ENCODE results near the gene HACD2.

The HACD2 gene

GRCh38 chr3:123608263-123608937 is 23.5 kb upstream of the HACD2 start:
- Histone ChIP-seq H3K4me3 (ENCODE audit: low read depth, low read length) (no peak overlapping the region), H3K27ac (ENCODE audit: extremely low read depth, low read depth, low read length) (no peak overlapping the region), H3K9me3 (ENCODE audit: control insufficient read depth, insufficient read depth, low read depth, low read length) (no peaks in the 10 kb centered on the region), H3K4me1 (ENCODE audit: control insufficient read depth, insufficient read depth, low read length) (no peaks in the 10 kb centered on the region), H3K36me3 (ENCODE audit: control insufficient read depth in 2 of 2, insufficient read depth in 1 of 2, low read length in 2 of 2) (peaks cover 0 to 18% of the 10 kb centered on the region in 2 experiments; a peak in 1 of 3 replicates)
- ChIA-PET POLR2A (no interaction called here), CTCF (interaction anchor here (1.4 kb wide), 1 partner anchor 34 kb away, joined by 3 read pairs; no protein-coding TSS in a partner anchor)
- peak; percentile 51 for TF ChIP-seq ZBTB17 (tag by site-specific recombination; IDR thresholded peaks at IDR 0.05)
- no peak for TF ChIP-seq ZNF146 (tag by site-specific recombination; IDR thresholded peaks at IDR 0.05)
- TF ChIP-seq PRDM2 (tag by site-specific recombination; IDR thresholded peaks at IDR 0.05; ENCODE audit: borderline replicate concordance): no peak
- no peak for TF ChIP-seq IKZF3 (tag by site-specific recombination; IDR thresholded peaks at IDR 0.05)

GRCh38 chr3:123606527-123606926 is 21.7 kb upstream of the HACD2 start:
- TF ChIP-seq ZNF10 (tag by site-specific recombination; IDR thresholded peaks at IDR 0.05): no peak
- TF ChIP-seq BCL11B (tag by site-specific recombination; IDR thresholded peaks at IDR 0.05; ENCODE audit: low read depth): no peak
- no peak for TF ChIP-seq ZNF529 (tag by site-specific recombination; IDR thresholded peaks at IDR 0.05; ENCODE audit: insufficient replicate concordance)
- TF ChIP-seq ZNF132 (tag by site-specific recombination; IDR thresholded peaks at IDR 0.05; ENCODE audit: borderline replicate concordance): no peak
- Histone ChIP-seq H3K27ac (ENCODE audit: extremely low read depth, low read depth, low read length) (no peak overlapping the region), H3K4me3 (ENCODE audit: low read depth, low read length) (no peak overlapping the region), H3K4me1 (ENCODE audit: control insufficient read depth, insufficient read depth, low read length) (no peaks in the 10 kb centered on the region), H3K9me3 (ENCODE audit: control insufficient read depth, insufficient read depth, low read depth, low read length) (no peaks in the 10 kb centered on the region), H3K36me3 (ENCODE audit: control insufficient read depth in 2 of 2, insufficient read depth in 1 of 2, low read length in 2 of 2) (peaks cover 0 to 3% of the 10 kb centered on the region in 2 experiments; a peak in 1 of 3 replicates)
- ChIA-PET CTCF (interaction anchor here (0.7 kb wide), 2 partner anchors 46 to 159 kb away, joined by 3 read pairs; no protein-coding TSS in a partner anchor), POLR2A (interaction anchor here (1.1 kb wide), 1 partner anchor 21 kb away, joined by 4 read pairs; no protein-coding TSS in a partner anchor)

GRCh38 chr3:123605789-123606234 is 21.0 kb upstream of the HACD2 start:
- Histone ChIP-seq H3K36me3 (ENCODE audit: control insufficient read depth in 2 of 2, insufficient read depth in 1 of 2, low read length in 2 of 2) (no peaks in the 10 kb centered on the region), H3K4me1 (ENCODE audit: control insufficient read depth, insufficient read depth, low read length) (no peaks in the 10 kb centered on the region), H3K27ac (ENCODE audit: extremely low read depth, low read depth, low read length) (no peak overlapping the region), H3K9me3 (ENCODE audit: control insufficient read depth, insufficient read depth, low read depth, low read length) (no peaks in the 10 kb centered on the region), H3K4me3 (ENCODE audit: low read depth, low read length) (no peak overlapping the region)
- CTCF ChIA-PET: no interaction called here
- POLR2A ChIA-PET: interaction anchor here (1.1 kb wide), 1 partner anchor 20 kb away, joined by 4 read pairs; no protein-coding TSS in a partner anchor
- TF ChIP-seq ZNF157 (tag by site-specific recombination; IDR thresholded peaks at IDR 0.05): no peak
- no peak for TF ChIP-seq KLF17 (tag by site-specific recombination; IDR thresholded peaks at IDR 0.05)
- no peak for TF ChIP-seq SALL2 (tag by site-specific recombination; IDR thresholded peaks at IDR 0.05; ENCODE audit: borderline replicate concordance)
- no peak for TF ChIP-seq ZXDB (tag by site-specific recombination; IDR thresholded peaks at IDR 0.05)
- TF ChIP-seq EGR2 (tag by site-specific recombination; IDR thresholded peaks at IDR 0.05; ENCODE audit: low read depth): no peak
- TF ChIP-seq SP2 (tag by site-specific recombination; IDR thresholded peaks at IDR 0.05): no peak
- TF ChIP-seq SETDB1 (IDR thresholded peaks at IDR 0.05; ENCODE audit: insufficient read length, low read length): no peak
- TF ChIP-seq ZNF843 (tag by site-specific recombination; IDR thresholded peaks at IDR 0.05): no peak
- no peak for TF ChIP-seq SP7 (tag by site-specific recombination; IDR thresholded peaks at IDR 0.05)
- TF ChIP-seq ZBTB1 (tag by site-specific recombination; IDR thresholded peaks at IDR 0.05): no peak
- TF ChIP-seq ZBTB11 (tag by site-specific recombination; conservative IDR thresholded peaks at IDR 0.05; ENCODE audit: low read depth): no peak

Data from HEK293 (cell line).